Adipose tissue (tissue), 3 donors: ENCODE measurements around the gene KDM4C. TPM values are rescaled to one million over a fixed set of nuclear protein-coding genes. Genes with fewer than 3 reads are reported as not detected.

Experiments
- H3K27ac ChIP-seq: one replicate; pipeline ENCODE4 v1.5.1; 2013; ENCODE audit warnings: low read depth, low read length
- WGBS, 3 donors: extraction: QIAGEN DNeasy Blood & Tissue Kit; methylation state at CpG; one replicate each; pipeline ENCODE4 v1.1.7; 2013; 5-methylcytosine and 5-hydroxymethylcytosine counted together
- polyA plus RNA-seq, 3 donors: library from polyadenylated mRNA; stranded (reverse); fragments of 200-250 nt; gene quantifications; one replicate each; pipeline ENCODE4 v1.2.3, GENCODE V29; 2013
- donor health status: healthy with polysubstance abuse.
- donor health status: Bipolar disorder and iron deficiency.
- donor health status: healthy.

Gene KDM4C
- polyA plus RNA-seq, 3 donors, result 7.2 to 9.6 (median 8.7) TPM

DNA sequence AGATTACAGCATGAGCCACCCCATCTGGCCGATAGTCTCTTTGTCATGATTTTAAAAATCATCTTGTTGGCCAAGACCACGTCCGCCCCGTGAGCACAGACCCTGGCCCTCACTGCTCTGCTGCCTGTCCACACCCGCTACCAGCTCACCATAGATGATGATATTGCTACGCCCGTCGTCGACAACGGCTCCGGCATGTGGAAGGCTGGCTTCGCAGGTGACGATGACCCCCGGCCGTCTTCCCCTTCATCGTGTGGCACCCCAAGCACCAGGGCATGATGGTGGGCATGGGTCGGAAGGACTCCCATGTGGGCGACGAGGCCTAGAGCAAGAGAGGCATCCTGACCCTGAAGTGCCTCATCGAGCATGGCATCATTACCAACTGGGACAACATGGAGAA is 76.5 kb downstream of the KDM4C start:
- H3K27ac ChIP-seq, result no peak overlapping the region
- 97 to 98% (median 97%) methylated on average over 20 of the region's 20 CpGs for WGBS, 3 donors

DNA sequence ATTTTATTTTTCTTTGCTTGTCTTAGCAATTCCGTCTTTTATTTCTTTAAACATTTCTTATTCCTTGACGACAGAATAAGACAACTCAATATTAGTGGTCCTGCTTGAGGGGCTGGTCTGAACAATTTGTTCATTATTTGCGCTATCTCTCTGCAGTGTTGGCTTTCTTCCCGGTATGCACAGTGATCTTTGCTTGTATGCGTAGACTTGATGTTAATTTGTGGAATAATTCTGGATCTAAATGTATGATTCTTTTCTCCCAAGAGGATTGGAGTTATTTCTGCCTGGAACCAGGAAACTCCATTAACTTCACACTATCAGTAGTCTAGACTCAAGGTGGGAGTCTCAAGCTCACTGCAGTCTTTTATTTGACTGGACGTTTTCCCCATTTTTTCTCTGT is 80.4 kb downstream of the KDM4C start:
- 42 to 53% (median 49%) methylated on average over 6 of the region's 6 CpGs for whole genome bisulfite sequencing, 3 donors
- no peak overlapping the region for H3K27ac ChIP-seq

DNA sequence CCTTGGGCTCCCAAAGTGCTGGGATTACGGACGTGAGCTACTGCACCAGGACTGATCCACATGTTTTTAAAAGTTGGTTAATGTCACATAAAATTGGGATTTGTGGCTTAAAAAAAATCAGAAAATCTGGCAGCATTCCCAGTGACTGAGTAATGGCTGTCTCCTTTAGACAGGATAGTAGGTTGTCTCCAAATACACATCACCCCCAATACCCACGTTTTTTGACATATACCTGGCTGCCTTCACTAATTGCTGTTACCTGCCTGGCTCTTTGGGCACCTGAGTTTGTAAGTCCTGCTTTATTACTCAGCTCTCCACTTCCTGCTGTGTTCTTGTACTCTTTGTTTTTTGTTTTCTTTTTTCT is 84.8 kb downstream of the KDM4C start:
- no peak overlapping the region for H3K27ac ChIP-seq
- WGBS, 3 donors, result 79 to 82% (median 81%) methylated on average over 3 of the region's 3 CpGs

DNA sequence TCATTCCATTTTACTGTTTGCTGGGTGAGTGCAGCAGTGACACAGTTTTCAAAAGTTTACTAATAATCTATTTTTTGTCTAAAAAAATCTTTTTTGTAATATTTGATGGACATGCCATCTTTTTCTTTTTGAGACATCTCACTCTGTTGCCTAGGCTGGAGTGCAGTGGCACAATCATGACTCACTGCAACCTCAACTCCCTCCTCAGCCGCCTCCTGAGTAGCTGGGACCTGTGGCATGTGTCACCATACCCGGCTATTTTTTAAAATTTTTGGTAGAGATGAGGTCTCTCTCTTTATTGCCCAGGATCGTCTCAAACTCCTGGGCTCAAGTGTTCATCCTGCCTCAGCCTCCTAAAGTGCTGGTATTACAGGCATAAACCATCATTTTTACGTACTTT is 86.0 kb downstream of the KDM4C start:
- WGBS, 3 donors, result 94 to 96% (median 94%) methylated on average over 4 of the region's 4 CpGs
- no peak overlapping the region for H3K27ac ChIP-seq

DNA sequence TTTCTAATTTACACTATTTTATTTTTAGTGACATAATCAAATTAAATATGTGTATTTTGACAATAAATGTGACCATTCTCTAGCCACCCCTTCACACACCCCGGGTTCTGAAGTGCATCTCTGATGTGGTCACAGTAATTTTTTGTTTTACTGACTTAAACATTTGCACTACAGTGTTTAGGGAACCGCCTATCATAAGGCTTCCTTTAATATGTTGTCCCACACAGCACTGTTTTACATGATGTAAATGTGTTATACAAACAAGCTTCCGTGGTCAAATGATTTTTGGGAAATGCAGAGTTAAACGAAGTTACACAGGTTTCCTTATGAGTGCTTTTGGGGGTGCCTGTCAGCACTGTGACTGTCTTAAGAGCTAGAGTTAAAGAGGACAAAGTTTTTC is 86.5 kb downstream of the KDM4C start:
- H3K27ac ChIP-seq, result no peak overlapping the region
- 86 to 95% (median 92%) methylated on average over 4 of the region's 4 CpGs for WGBS, 3 donors

DNA sequence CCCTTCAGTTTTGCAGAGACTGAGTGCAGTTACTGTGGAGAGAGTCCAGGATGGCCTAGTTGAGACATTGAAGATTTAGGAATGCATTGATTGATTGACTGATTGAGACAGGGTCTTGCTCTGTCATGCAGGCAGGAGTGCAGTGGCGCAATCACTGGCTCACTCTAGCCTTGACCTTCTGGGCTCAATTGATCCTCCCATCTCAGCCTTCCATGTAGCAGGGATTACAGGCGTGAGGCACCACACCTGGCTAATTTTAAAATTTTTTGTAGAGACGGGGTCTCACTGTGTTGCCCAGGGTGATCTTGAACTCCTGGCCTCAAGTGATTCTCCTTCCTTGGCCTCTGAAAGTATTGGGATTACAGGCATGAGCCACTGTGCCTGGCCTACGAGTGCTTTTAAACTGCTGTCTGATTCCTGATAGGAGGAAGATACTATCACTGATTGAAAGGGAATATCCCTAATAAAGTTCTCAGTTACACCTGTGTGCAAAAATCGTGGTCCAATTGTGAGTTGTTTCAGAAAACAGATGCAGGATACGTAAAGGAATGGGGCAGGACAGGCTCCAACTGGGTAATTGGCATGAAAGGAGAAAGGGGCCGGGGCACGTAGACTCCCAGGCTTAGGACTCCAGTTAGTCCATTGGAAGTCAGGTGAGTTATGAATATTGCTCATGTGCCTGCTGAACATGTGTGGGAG is 87.5 kb downstream of the KDM4C start:
- WGBS, 3 donors, result 89 to 95% (median 93%) methylated on average over 8 of the region's 8 CpGs
- H3K27ac ChIP-seq, result no peak overlapping the region

DNA sequence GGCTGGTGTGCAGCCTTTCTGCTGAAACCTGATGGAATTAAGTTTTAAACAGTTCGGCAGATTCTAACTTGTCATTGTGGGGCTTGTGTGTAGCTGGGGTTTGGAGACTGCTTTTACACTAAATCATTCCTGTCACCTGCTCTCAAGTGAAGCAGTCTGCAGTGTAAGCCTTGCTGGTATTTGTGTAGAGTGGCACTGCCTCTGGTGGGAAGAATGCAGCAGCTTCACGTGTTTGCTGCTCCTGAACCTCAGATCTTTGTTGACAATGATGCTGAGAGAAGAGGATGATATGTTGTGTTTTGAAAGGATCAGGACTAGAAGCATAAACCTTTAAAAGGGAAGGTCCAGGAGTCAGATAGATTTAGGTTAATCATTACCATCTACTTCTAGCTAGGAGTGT is 88.1 kb downstream of the KDM4C start:
- H3K27ac ChIP-seq, result no peak overlapping the region
- WGBS, 3 donors, result 43 to 82% (median 75%) methylated on average over 2 of the region's 2 CpGs

DNA sequence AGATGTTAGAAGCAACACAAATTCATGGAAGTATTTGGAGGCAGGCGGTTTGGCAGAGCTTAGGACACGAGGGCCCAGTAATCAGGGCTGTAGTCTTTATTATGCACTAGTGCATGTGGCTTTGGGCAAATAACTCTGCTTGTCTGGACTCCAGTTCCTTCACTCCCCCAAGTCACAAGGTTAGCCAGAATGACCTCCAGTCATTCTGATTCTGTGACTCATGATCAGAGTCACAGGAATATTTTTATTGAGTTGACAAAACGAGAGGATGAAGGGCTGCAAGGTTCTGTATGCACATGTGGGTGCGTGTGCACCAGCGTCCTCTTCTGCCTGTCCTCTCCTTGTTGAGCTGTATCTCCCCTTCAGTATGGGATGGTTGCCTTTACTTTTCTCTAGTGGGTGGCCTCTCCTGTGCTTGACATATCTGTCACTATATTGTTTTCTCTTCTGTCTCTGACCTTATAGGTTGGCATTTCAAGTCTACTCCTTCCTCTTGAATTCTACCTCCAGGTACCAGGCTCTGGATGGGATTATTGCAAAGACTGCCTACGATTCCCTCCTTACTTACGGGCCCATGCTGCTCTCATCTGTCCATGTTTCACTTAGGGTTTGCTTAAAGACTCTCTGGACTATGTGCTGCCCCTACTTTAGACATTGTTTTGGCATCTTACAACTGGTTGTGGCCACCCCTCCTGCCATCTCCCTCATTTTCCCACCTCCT is 94.6 kb downstream of the KDM4C start:
- 83 to 92% (median 86%) methylated on average over 7 of the region's 7 CpGs for WGBS, 3 donors

DNA sequence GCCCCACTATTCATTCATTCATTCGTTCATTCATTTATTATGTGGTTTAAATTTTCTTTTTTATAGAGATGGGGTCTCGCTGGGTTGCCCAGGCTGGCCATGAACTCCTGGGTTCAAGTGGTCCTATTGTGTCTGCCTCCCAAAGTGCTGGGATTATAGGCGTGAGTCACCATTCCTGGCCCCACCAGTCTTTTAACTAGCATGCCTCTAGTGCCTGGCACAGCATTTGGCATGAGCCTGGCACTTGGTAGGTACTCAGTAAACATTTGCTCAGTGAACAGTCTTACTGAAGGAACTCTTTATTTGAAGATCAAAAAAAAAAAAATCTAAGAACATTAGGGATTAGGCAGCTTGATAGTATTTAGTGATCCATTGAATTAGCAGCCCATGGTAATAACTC is 98.1 kb downstream of the KDM4C start:
- H3K27ac ChIP-seq, result no peak overlapping the region
- 87 to 96% (median 92%) methylated on average over 3 of the region's 3 CpGs for WGBS, 3 donors

More for the DNA sequence above, 94.6 kb downstream of the KDM4C start:
- H3K27ac ChIP-seq, result no peak overlapping the region

DNA sequence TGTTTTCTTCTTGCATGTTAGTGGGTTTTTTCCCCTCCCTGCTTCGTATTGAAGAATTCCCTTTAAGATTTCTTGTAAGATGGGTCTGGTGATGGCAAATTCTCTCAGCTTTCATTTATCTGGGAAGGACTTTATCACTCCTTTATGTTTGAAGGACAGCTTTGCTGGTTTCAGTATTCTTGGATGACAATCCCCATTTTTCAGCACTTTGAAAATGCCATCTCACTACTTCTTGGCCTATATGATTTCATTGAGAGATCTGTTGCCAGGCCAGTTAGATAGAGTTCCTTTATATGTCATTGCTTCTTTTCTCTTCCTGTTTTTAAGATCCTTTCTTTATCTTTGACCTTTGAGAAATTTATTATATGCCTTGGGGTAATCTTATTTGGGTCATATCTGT is 106.3 kb downstream of the KDM4C start:
- no peak overlapping the region for H3K27ac ChIP-seq
- WGBS, 3 donors, result 89 to 96% (median 91%) methylated on average over 1 of the region's 1 CpG

DNA sequence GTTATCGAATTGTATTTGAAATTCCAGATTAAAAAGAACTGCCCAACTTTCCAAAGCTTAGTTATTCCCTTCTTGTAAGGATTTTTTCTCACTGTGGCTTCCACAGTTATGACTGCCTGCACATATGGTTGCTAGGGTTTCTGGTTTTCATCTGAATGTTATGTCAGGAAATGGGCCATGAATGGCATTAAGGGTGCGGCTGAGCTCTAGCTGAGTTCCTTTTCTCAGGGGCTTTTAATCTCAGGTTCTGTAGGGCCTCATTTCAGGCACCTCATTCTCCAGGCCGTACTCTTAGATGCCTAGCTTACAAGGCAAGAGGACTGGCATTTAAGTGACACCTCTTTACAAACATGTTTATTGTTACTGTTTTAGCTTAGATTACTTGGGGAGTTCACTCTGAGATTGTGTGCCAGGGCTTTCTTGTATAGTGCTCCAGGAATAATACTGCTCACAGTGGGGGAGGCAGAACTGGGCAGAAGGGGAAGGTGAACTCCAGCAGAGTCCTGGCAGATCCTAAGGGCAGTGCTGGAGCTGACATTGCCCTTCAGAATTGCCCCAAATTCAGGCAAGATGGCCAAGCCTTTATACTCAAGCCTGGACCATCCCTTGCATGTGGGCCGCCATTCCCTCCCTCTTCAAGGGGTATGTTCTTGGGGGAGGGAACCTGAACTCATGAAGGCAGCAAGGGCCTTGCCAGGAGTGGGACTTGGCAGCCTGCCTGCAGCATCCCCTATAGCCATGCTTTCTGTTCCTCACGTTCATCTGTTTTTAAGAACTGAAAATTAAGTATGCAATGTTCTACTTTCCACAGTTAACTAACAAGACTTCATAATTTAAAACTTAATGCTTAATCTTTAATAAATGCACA is 111.5 kb downstream of the KDM4C start:
- no peak overlapping the region for H3K27ac ChIP-seq
- WGBS, 3 donors, result 85 to 92% (median 88%) methylated on average over 5 of the region's 5 CpGs

DNA sequence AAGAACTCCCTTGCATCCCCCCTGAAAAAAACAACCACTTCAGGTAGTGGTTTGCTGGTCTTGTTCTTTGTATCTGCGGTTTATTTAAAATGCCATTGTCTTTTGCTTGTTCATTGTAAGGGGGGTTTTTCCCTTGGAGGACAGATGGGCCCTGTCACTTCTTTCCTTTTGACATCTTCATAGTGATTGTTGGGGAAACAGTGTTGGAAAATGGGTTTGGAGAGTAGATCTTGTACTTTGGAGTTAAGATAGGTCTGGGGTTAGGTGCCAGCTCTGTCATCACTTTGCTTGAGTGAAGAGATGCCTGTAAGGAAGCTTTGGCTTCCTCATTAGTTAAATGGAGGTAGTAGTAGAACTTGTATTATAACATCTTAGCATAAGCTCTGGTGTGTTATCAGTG is 112.4 kb downstream of the KDM4C start:
- no peak overlapping the region for H3K27ac ChIP-seq

DNA sequence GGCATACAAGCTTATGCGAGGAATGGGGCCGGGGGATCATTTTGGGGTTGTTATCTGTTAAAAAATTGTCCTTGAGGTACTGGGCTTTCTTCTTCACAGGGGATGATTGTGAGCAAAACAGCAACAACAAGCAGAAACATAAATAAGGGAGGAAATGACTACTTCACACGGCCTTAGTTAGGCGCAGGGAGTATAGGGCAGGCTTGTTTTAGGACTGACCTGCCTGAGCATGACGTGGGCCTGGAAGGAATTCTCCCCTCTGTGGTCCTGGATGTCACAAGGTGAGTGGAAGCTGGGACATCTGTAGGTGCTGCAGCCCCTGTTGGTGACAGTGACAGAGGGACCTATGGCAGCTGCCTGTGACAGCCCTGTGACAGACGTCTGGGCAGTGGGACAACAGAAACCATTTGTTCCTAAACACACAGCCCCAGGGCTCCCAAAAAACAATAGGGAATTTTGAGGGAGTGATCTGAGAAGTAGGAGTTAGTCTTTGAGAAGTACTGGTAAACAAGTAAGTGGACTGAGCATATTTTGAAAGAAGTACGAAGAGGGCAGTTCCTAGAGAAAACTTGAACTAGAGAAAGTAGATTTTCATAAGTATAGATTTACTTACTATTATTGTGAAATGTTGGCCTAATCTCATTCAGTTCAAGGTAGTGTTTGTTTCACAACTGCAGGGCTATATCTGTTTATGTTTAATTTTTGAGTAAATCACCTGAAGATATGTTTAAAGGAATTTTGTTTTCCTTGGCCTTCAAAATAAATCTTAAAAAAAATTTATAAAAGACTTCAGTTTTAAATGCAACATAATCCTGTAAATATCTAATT is 113.1 kb downstream of the KDM4C start:
- WGBS, 3 donors, result 75 to 94% (median 92%) methylated on average over 7 of the region's 7 CpGs
- no peak overlapping the region for H3K27ac ChIP-seq

More for the DNA sequence above, 112.4 kb downstream of the KDM4C start:
- 94 to 95% (median 94%) methylated on average over 1 of the region's 1 CpG for WGBS, 3 donors

DNA sequence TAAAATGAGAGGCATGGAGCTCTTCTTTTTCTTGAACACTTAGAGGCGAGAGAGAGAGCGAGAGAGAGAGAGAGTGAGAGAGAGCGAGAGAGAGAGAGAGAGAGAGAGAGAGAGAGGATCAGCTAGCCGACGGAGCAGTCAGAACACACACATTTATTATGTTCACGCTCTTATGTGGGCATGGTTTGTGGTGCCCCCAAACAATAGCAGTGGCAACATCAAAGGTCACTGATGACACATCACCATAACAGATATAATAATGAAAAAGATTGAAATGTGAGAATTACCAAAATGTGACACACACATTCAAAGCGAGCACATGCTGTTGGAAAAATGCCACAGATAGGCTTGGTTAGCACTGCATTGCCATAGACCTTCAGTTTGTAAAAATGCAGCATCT is 116.1 kb downstream of the KDM4C start:
- 68 to 76% (median 75%) methylated on average over 7 of the region's 7 CpGs for WGBS, 3 donors
- H3K27ac ChIP-seq, result no peak overlapping the region

DNA sequence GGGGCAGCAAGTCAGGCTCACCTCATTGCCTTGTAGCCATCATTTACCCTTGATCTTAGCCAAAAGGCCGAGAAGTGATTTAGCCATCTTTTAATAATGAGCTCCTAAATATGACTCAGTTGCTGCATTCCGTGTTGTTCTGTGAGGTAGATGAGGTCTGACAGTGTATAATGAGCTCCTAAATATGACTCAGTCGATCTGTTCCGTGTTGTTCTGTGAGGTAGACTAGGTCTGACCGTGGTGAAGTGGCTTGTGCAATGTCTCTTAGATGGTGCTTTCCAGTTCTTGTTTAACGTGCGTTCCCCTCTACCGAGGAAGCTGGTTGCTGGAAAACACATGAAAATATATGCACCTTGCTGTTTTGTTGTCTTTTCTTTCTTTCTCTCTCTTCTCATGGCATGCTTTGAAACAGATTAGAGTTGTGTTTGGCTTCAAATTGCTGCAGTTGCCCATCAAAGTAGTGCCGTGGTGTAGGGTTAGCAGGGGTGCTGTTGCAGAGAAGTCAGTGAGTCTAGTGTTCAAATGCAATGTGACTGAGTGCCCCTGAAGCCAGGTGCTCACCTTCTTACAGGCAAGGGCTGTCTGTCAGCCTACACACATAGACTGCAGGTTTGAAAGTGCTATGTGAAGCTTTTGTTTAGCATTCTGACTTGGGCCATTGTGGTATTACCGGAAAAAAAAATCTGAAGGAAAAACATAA is 118.6 kb downstream of the KDM4C start:
- no peak overlapping the region for H3K27ac ChIP-seq
- 92 to 95% (median 94%) methylated on average over 10 of the region's 10 CpGs for WGBS, 3 donors

DNA sequence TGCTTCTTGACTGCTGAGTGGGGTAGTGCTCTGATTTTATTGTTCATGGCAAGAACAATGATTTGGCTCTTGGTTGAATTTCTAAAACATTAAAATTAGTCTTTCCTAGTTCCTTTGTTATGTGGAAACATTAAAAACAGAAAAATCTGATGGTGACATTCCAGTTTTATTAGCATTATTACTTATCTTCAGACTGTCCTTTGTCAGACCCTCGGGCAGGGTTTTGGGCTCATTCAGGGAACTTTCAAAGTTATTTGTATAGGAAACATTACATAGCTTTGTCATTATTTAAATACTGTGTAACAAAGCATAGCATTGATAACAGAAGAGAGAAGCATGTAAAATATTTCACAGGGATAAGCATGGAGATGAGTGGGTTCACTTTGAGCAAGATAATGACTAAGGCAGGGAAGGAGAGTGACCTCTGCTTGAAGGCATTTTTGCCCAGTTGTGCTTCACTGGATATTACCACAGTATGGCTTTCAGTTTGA is 119.9 kb downstream of the KDM4C start:
- 57 to 93% (median 91%) methylated on average over 1 of the region's 1 CpG for WGBS, 3 donors
- no peak overlapping the region for H3K27ac ChIP-seq

DNA sequence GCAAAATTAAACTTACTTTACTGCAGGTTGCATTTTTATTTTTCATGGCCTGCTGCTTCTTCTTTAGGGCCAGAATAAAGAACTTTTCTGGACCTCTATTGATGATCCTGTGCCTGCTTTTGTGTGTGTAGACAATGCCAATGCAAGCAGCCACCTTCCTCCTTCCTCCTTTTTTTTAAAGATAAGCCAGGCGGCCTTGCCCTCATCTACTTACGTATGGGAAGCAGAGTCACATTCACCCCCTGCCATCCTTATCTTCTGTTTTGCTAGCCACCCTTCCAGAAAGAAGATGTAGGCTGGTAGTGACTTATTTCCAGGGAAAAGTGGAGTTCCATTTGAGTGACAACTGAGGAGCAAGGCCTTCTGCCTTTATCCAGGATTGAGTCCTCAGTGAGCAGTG is 122.9 kb downstream of the KDM4C start:
- WGBS, 3 donors, result 68 to 93% (median 84%) methylated on average over 2 of the region's 2 CpGs
- H3K27ac ChIP-seq, result no peak overlapping the region

DNA sequence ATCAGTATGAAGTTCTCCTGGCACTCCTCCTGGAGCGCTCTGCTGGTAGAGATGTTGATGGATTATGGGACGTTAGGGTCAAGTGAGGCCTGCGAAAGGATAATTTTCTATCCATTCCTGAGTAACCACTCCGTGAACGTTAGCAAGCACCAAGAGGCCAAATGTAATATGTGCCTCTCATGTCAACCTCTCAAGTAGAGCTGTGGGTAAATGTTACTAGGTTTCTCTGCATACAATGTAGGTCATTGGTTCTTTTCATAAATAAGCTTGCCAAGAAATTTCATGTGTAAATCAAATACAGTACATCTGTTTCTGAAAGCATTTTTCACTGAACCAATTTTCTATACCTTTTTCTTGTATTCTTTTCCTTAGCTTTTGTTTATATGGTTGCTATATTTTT is 126.3 kb downstream of the KDM4C start:
- WGBS, 3 donors, result 50 to 80% (median 79%) methylated on average over 5 of the region's 5 CpGs
- H3K27ac ChIP-seq, result no peak overlapping the region
